GM18909 (cell line): ENCODE measurements around the gene TEX261.

Experiments used
- ATAC-seq: cut with Tn5 transposase; IDR thresholded peaks from one replicate; pipeline ENCODE4 v1.9.1; 2021; ENCODE audit warnings: mild to moderate bottlenecking; ENCODE audit not compliant: unreplicated experiment, poor library complexity

Gene TEX261

DNA sequence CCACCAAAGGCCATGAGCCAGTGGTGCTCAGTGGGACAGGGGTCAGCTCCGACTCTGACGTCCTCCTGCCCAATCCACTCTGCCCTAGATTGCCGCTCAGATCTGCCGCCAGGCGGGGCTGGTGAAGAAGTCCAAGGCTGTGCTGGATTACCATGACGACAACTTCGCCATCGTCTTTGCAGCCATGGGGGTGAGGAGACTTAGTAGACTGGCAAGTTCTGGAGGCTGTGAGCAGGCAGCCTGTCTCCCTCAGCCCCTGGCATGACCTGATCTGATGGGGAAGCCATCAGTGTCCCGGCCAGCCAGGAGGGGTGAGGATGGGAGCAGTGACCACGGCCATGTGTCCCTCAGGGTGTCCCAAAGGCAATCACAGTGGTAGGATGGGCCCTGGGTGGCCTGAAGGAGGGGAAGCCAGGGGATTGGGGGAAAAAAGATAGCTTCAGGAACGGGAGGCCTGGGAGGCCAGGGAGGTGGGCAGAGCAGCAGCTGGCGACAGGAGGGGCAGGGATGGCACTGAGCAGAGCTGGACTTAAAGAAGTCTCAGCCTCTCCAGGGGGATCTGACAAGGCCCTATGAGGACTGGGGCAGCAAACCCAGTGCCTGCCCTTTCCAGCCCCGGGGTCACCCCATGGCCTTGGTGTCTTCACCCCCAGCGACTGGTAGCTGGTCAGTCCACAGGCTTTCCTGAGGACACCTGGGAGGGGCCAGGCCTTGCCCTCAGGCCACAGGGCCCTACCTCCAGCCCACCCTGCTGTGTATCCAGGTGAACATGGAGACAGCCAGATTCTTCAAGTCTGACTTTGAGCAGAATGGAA lies 33.6 kb downstream of the TEX261 start:
- no peak for ATAC-seq

DNA sequence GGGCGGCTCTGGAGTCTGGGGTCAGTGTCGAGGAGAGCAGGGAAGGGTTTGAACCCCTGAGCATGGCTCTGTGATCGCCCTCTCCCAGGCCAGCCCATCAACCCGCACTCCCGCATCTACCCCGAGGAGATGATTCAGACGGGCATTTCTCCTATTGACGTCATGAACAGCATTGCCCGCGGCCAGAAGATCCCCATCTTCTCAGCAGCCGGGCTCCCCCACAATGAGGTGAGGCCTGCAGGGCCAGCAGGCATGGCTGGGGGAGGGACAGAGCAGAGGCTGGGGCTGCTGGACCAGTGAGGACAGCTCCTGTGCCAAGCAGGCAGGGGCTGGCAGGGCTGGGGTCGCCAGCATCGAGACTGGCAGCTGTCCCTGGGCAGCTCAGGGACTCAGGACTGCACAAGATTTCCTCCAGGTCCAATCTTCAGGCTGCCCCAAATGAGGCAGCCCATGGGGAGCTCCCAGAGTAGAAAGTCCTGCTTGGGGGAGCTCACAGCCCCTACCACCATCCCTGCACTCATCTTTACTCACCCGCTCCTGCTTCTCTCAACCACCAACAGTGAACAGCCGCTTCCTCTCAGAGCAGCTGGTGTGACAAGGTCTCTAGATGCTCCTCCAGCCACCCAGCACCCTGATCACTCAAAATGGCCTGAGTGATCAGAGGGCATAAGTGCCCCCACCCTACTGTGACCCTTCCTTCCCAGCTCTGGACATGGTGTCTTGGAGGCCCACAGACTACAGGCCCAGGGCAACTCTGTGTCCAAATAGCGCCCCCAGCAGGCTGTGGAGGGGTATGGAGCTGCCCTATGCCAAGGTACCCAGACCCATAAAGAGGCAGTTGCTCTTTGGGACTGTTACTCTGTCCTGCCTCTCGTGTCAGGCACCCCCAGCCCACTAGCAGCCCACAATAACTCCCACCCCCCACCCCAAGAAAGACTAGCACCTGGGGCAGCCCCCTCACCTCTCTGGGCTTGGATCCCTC lies 34.5 kb downstream of the TEX261 start:
- ATAC-seq = no peak

DNA sequence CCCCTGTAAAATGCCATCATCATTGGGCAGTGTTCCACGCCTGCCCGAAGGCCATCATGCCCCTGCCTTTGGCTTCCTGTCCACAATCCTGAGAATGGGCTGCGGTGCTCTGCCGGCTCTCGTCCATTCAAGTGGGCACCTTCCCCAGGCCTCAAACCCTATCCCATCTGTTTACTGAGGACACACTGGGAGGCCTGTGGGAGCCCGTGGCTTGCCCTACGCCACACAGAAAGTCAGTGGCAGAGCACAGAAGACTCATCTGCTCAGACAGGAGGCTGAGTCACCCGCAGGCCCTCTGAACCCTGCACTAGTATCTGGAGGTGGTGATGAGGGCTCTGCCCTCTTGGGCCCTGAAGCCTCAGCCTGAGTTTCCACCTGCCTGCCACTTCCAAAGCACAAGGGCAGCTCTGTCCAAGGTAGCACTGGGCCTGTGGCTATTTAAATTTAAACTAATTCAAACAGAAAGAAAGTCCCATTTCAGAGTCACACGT lies 35.4 kb downstream of the TEX261 start:
- ATAC-seq = no peak

DNA sequence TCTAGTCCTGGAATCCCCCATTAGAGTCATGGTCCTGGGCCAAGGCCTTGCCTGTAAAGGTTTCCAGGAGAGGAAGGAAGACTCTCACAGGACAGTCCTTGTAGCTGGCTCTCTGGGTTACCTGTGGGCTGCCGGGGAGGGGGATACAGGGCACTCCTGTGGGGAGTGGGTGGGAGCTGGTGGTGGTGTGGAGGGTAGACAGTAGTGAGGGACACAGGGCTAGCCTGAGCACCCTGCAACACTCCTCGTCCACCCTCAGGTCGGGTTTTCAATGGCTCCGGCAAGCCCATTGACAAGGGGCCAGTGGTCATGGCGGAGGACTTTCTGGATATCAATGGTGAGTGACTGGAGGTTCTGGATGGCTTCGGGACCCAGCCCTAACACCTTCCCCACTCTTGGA lies 35.9 kb downstream of the TEX261 start:
- ATAC-seq = no peak

DNA sequence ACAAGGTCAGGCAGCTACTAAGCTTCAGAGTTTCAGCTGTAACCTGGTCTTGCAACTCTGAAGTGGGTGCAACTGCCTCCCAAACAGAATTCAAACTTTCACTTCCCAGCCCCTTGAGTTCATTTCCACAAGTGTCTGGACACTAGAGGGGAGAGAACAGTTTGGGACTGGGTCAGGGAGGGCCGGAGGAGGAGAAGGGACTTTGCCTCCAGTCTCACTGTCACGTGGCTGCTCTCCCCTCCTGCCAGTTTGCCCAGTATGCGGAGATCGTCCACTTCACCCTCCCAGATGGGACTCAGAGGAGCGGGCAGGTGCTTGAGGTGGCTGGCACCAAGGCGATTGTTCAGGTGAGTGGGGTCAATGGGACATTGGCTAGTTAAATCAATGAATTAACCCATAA lies 36.9 kb downstream of the TEX261 start:
- no peak for ATAC-seq

DNA sequence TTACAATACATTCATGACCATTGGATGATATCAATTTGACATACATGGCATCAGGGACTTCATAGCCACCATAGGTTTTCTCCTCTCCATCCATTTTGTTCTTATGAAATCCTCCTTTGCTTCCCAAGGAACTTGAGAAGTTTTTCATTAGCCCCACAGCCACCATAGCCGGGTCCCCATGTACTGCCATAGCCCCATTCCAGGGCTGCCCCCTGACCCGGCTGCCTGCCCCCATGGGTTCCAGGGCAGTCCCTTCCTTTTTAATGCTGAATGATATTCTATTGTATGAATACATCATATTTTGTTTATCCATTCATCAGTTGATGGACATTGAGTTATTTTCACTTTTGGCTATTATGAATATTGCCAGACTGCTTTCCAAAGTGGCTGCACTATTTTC lies 38.5 kb downstream of the TEX261 start:
- no peak for ATAC-seq

DNA sequence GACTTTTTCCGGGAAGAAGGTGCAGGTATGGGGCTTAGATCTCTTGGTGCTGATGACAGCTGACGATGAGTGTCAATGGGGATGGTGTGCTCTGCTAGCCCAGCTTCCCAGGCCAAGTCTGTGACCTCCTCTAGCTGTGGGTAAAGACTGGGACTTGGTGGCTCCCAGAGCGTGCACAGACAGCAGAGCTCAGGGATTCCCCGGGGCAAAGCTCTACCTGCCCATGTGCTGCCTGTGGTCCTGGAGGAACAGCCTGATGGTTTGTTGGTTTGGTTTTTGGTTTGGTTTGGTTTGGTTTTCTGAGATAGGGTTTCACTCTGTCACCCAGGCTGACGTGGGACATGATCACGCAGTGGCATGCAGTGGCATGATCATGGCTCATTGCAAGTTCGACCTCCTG lies 39.8 kb downstream of the TEX261 start:
- ATAC-seq = no peak

DNA sequence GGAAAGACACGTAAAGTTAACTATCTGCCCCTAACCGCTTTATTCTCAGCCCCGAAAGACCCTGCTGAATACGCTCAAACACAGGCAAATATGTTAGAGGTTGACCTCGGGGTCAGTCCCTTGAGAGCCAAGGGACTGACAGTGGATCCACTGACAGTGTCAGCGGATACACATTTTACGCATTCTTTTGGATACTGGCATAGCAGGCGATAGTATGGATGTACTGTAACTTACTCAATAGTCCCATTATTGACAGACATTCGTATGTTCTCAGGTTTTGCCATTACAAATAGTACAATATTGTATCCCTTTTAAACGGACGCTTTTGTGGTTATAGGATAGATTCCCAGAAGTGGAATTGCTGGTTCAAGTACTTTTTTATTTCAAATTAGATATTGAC lies 45.6 kb downstream of the TEX261 start:
- ATAC-seq = no peak

DNA sequence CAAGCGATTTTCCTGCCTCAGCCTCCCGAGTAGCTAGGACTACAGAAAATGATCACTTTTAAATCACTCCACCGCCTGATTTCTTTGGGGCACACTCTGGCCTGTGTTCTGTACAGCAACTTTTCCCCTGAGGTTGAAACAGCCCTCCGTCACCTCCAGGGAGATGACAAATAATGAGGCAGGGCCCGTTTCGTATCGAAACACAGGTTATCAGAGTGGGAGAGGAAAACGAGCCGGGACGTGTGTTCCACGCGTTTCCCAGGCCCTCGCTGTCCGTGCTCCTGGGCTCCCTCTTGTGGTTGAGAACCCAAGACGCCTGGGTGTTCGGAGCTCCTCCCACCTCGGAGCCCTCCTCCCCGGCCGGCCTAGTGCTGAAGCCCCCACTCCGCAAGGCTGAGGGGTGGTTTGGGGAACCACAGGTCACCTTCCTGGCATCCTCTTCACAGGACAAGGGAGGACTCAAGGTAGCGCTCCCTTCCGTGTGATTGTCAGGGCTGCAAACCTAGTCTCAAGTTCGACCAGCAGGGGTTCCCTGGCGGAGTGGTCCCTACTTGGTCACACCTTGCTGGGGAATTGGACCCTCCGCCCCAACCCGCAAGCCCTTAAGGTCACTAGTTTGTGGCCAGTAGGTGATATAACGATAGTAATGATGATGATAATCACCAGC lies 46.2 kb downstream of the TEX261 start:
- no peak for ATAC-seq

DNA sequence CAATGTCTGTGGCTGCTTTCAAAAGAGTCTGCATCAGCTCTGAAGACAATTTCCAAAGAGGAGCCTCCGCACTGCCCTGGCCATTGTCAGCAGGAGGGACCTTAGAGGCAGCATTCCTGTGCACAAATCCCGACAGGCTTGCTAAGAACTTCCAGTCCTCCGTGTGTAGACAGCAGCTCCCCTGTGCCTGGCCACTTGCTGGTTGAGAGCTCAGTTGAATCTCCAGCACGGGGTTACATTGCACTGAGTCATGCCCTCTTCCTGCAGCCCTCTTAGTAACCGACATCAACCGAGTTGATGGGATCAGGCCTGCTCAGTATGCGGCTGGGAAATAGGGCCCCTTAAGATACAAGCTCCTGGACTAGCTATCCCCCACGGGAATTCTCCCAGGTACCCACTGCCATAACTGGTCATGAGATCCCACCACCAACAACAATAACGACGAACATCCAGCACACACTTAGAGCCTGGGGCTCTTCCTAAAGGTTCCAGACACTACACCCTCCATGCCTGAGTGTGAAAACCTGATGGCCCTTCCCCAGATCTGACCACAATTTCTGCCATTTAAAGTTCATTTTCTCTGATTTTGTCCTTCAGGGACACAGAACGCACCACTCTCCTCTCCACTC lies 47.0 kb downstream of the TEX261 start:
- no peak for ATAC-seq

DNA sequence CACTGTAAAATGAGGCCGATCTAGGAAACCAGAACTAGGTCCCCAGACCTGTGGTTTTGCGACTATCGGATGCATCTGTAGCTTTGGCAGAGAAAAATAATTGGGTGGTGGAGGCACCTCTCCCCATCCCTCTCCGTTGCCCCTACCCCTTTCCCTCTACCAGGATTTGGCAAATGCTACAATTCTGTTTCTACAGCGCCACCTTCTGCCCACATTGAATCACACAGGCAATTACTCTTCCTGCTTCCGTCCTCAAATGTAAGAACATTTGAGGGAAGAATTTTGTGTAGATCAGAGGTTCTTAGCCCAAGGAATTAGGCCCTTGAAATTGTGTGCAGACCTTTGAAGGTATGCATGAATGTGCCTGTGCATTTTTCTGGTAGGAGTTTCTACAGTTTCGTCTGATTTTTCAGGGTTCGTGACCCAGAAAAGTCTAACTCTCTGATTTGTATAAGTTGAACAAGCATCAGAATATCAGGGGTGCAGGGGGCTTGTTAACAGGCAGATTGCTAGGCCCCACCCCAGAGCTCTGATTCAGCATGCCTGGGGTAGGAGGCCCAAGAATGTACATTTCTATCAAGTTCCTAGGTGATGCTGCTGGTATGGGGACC lies 47.7 kb downstream of the TEX261 start:
- ATAC-seq = no peak

DNA sequence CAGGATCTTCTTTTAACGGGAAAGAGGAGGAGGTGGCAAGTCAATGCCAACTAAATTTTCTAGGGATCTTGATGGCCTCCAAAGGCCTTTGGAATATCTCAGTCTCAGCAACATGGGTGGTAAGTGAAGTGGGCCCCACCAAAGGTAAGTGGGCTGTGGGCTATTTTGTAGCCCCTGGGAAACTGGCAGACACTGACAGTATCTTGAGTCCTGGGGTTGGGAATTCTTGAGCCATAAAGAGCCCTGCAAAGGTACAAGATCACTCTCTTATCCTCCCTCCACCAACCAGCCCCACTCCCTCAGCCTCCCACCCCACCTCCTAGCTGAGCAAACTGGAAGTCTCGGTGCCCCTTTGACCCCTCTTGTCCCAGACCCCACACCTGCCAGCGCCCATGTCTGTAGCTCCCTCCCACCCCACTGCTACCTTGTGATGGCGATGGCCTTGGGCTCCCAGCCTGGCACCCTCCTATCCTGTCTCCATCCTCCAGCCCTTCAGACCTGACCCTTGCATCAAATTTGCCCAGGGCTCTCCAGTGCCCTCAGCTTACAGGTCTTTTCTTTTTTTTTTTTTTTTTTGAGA lies 50.5 kb downstream of the TEX261 start:
- no peak for ATAC-seq

DNA sequence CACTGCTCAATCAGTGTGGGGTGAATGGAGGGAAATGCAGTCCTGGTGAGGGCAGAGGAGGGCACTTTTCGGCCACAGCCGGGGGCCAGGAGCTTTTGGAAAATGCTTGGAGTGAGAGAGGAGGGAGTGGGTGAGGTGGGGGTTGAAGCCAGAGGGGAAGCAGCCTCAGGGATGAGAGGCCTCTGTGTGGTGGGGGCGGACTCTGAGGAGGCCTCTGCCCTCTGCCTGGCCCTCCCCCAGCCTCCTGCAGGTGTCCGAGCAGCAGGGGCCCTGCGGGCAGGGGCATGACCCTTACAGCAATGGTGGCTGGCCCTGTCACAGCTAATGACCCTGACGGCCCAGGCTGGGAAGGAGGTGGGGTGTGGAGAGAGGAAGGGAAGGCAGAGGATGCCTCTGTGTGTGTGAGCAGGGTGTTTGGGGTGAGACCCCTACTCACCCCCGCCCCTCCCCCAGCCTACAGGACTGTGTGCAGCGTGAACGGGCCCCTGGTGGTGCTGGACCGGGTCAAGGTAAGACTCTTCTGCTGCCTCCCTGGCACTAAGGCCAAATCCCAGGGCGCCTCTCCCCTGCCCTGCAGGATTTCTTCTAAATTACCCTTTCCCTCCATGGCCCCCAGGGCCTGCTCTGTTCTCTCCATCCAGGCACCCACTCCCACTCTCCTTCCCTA lies 51.3 kb downstream of the TEX261 start:
- ATAC-seq = no peak

DNA sequence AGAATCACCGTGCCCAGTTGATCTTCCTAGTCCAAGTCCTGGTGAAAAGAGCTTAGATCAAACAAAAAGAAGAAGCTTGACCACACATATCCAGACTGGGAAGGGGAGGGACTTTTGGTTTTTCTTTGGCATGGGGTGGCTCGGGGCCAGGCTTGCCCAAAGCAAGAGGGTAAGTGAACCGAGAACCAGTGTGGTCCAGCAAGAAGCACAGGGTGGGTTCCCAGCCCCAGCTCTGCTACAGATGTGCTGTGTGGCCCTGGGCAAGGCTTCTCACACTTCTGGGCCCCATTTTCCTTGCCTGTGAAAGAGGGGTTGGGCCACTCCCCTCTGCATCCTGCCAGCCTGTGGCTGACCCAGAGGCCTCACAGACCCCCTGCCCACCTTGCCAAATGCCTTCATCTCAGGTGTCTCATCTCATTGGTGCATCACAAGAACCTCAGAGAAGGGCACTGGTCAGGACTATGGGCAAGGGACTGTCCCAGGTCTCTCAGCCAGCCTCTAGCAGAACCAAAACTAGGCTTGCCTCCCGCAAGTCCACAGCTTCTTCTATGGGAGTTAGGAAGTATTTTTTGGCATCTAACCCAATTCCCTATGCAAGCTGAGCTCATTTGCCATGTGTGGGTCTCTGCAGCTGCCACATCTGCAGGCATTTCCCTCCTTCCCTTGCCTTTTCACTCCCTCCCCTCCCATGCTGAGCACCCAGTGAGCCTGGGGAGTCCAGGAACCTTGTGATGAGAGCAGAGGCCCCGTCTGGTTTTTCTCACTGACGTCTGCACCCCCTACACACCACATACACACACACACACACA lies 52.1 kb downstream of the TEX261 start:
- no peak for ATAC-seq

DNA sequence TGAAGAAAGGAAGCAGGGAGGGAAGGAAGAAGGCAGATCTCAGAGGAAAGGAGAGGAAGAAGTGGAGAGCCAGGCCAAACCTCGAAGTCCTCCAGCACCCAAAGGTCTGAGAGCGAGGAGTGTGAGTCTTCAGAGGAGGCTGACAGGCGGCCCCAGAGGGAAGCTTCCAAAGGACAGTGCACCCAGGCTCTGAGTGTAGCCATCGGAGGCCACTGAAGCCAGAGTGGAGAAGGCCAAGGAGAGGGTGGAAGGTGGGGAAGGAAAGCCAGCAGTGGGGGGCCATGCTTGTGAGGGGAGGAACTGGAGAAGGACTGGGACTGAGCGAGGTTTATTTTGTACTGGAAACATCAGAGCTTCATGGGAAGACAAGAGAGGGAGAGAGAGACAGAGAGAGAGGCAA lies 53.0 kb downstream of the TEX261 start:
- no peak for ATAC-seq

DNA sequence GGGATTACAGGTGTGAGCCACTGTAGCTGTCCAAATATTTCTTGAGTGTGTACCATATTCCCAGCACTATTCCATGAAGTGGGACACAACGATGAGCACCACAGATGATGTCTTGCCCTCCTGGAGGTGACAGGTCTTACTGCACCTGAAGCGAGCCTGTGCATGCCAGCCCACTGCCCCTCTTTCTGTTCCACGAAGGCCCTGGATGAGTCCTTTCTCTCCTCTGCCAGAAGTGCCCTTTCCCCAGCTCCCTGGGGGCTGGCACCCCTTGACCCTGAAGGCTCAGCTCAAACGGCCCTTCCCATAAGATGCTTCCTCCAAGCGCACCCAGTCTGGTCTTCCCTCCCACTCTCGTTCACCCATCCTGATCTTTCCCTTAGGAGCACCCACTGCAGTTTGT lies 53.5 kb downstream of the TEX261 start:
- ATAC-seq = no peak

DNA sequence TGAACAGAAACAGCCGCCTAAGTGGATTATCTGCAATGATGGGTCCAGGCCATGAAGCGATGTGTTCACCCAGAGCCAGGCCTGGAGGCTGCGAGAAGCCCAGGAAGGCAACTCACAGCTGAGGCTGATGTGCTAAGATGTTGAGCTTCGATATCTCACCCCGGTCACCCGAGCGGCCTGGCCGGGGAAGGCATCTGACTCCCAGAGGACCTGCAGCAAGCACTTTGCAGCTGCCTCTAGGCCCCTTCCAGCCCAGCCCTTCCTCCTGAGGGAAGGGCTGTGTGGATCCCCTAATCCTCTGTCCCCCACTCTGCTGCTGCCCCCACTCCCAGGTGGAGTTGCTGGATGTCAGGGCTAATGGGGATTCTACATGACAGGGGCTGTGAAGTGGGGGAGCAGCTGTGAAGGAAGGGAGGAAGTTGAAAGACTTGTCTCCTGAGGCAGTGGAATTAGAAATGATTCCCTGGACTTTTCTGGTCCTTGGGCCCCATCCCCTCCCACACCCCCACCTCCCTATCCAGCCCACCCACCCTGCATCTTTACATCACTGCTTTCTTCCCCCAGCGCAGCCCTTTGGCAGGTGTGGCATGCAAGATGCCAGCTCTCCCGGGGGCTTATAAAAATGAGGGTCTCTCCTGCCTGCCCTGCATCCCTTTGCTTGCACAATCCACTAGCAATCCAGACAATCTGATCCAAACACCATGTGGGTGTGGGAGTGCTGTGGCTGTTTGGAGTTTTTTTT lies 54.7 kb downstream of the TEX261 start:
- no peak for ATAC-seq
